B cell (primary cell): ENCODE data around the gene SPPL3.

Source experiments
- CTCF ChIP-seq: fragments of 200-600 bp; IDR thresholded peaks from one replicate; pipeline ENCODE4 v1.8.0; 2022; ENCODE audit warnings: antibody characterized with exemption, mild to moderate bottlenecking
- EZH2 ChIP-seq: IDR thresholded peaks from 2 replicates; pipeline ENCODE4 v1.6.1; 2012; ENCODE audit warnings: borderline replicate concordance, low read depth, mild to moderate bottlenecking, moderate library complexity, low read length; ENCODE audit not compliant: insufficient read depth, poor library complexity, severe bottlenecking

GRCh38 chr12:120816363-120816762 lies 87.8 kb downstream of the SPPL3 start:
- TF ChIP-seq EZH2: no peak
- TF ChIP-seq CTCF: no peak
